Muscle layer of duodenum (tissue), 2 donors: ENCODE results near the gene ARID1B.

Experiments used
- H3K27ac ChIP-seq: one replicate; pipeline ENCODE4 v1.7.0; 2013; ENCODE audit warnings: mild to moderate bottlenecking, low read length
- H3K27me3 ChIP-seq: one replicate; pipeline ENCODE4 v1.7.0; 2013; ENCODE audit warnings: low read depth, mild to moderate bottlenecking, control low read depth, low read length
- H3K36me3 ChIP-seq, 2 donors: one replicate each; pipeline ENCODE4 v1.7.0; 2013; ENCODE audit warnings: low read length in 2 of 2, control low read depth in 1 of 2, mild to moderate bottlenecking in 1 of 2; ENCODE audit not compliant: insufficient read depth in 2 of 2, control insufficient read depth in 1 of 2
- H3K4me1 ChIP-seq, 2 donors: one replicate each; pipeline ENCODE4 v1.7.0; 2013; ENCODE audit warnings: low read length in 2 of 2, mild to moderate bottlenecking in 2 of 2, control low read depth in 1 of 2, moderate library complexity in 1 of 2; ENCODE audit not compliant: insufficient read depth in 2 of 2, control insufficient read depth in 1 of 2
- H3K4me3 ChIP-seq, 2 donors: one replicate each; pipeline ENCODE4 v1.7.0; 2013; ENCODE audit warnings: low read length in 2 of 2, low read depth in 1 of 2, mild to moderate bottlenecking in 1 of 2
- H3K9me3 ChIP-seq, 2 donors: one replicate each; pipeline ENCODE4 v1.7.0; 2013; ENCODE audit warnings: low read length in 2 of 2, control low read depth in 1 of 2, mild to moderate bottlenecking in 1 of 2; ENCODE audit not compliant: control insufficient read depth in 1 of 2
- donor health status: healthy.

The ARID1B gene

GRCh38 chr6:156776840-156777576 is at the start of gene ARID1B:
ARID1B (plus strand) TSS chr6:156777378; CDS start chr6:156777681, 303 bp downstream.
- H3K27me3 ChIP-seq = no peaks in the 10 kb centered on the region
- H3K9me3 ChIP-seq = no peaks in the 10 kb centered on the region
- H3K36me3 ChIP-seq = peaks cover 0 to 7% of the 10 kb centered on the region in 2 donors
- peak within 1 kb of the TSS; percentile 99 for H3K27ac ChIP-seq
- peak within 1 kb of the TSS; percentile 82 to 90 for H3K4me3 ChIP-seq
- peaks cover 12 to 14% of the 10 kb centered on the region in 2 donors for H3K4me1 ChIP-seq

- Histone ChIP-seq H3K9me3 (no peaks in the 10 kb centered on the region), H3K4me3 (no peak overlapping the region), H3K27ac (no peak overlapping the region), H3K27me3 (no peaks in the 10 kb centered on the region), H3K36me3 (no peaks in the 10 kb centered on the region), H3K4me1 (no peaks in the 10 kb centered on the region)
Observed at GRCh38 chr6:156727715-156728385, 49.3 kb upstream of the ARID1B start.

DNA sequence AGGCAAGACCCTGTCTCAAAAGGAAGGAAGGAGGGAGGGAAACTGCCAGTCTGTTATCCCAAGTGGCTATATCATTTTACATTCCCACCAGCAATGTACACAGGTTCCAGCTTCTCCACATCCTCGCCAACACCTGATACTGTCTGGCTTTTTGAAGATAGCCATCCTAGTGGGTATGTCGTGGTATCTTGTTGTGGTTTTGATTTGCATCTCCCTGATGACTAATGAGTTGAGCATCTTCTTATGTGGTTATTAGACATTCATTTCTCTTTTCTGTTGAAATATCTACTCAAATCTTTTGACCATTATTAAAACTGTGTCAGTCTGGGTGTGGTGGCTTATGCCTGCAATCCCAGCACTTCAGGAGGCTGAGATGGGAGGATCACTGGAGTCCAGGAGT is 47.9 kb upstream of the ARID1B start:
- H3K36me3 ChIP-seq = no peaks in the 10 kb centered on the region
- H3K27me3 ChIP-seq = no peaks in the 10 kb centered on the region
- H3K9me3 ChIP-seq = no peaks in the 10 kb centered on the region
- no peaks in the 10 kb centered on the region for H3K4me1 ChIP-seq
- no peak overlapping the region for H3K27ac ChIP-seq
- no peak overlapping the region for H3K4me3 ChIP-seq

DNA sequence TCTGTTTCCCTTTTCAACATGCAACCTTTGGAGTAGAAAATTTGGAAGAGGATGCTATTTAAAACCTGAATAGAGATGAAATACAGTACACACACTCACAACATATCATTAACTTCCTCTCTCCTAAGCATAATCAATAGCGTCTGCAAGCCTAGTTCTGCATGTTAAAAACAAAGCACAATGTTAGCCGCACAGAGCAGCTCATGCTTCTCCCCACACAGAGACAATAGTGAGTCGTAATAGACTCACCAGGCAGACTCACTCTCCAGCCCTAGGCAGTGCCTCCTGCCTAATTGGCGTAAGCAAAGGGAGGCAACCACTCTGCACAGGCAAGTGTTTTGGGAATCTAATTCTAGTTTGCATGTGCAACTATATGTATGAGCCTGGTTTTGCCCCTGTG is 45.8 kb upstream of the ARID1B start:
- Histone ChIP-seq H3K4me3 (no peak overlapping the region), H3K36me3 (no peaks in the 10 kb centered on the region), H3K4me1 (no peaks in the 10 kb centered on the region), H3K27me3 (no peaks in the 10 kb centered on the region), H3K27ac (no peak overlapping the region), H3K9me3 (no peaks in the 10 kb centered on the region)

DNA sequence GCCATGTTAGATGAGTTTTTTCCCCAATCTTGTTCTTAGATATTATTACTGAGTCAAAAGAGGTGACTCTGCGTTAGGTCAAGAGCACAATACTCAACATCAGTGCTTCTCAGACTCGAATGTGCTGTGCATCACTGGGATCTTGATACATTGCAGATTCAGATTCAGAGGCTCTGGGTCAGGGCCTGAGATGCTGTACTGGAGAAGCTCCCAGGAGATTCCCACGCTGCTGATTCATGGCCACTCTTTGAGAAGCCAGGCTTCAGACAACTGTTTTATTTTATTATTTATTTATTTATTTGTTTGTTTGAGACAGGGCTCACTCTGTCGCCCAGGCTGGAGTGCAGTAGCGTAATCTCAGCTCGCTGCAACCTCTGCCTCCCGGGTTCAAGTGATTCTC is 41.4 kb upstream of the ARID1B start:
- H3K27me3 ChIP-seq = no peaks in the 10 kb centered on the region
- no peaks in the 10 kb centered on the region for H3K36me3 ChIP-seq
- peaks cover 9% of the 10 kb centered on the region in 2 donors for H3K9me3 ChIP-seq
- H3K4me3 ChIP-seq = no peak overlapping the region
- no peak overlapping the region for H3K27ac ChIP-seq
- no peaks in the 10 kb centered on the region for H3K4me1 ChIP-seq

DNA sequence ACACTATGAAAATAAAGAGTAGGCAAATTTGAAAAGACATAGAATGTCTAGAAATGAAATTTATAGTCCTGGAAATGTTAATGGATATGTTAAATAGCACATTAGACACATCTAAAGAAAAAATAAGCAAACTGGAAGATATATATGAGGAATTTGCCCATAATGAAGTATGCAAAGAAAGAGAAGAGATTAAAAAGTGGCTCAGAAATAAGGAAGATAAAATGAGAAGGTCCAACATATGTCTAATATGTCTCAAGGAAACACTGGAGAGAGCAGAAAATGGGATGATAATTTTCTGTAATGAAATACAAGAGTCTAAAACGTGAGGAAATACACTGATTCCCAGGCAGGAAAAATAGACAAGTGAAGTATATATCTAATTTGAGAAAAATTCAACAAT is 36.6 kb upstream of the ARID1B start:
- peaks cover 10 to 15% of the 10 kb centered on the region in 2 donors for H3K9me3 ChIP-seq
- no peaks in the 10 kb centered on the region for H3K27me3 ChIP-seq
- no peaks in the 10 kb centered on the region for H3K36me3 ChIP-seq
- no peak overlapping the region for H3K4me3 ChIP-seq
- H3K27ac ChIP-seq = no peak overlapping the region
- no peaks in the 10 kb centered on the region for H3K4me1 ChIP-seq

GRCh38 chr6:156741287-156742073 is 35.7 kb upstream of the ARID1B start:
- H3K9me3 ChIP-seq = peaks cover 10 to 15% of the 10 kb centered on the region in 2 donors
- H3K4me3 ChIP-seq = no peak overlapping the region
- H3K27ac ChIP-seq = no peak overlapping the region
- no peaks in the 10 kb centered on the region for H3K27me3 ChIP-seq
- no peaks in the 10 kb centered on the region for H3K36me3 ChIP-seq
- no peaks in the 10 kb centered on the region for H3K4me1 ChIP-seq

GRCh38 chr6:156747715-156748114 is 29.5 kb upstream of the ARID1B start:
- Histone ChIP-seq H3K4me1 (no peaks in the 10 kb centered on the region), H3K27me3 (no peaks in the 10 kb centered on the region), H3K9me3 (no peaks in the 10 kb centered on the region), H3K27ac (no peak overlapping the region), H3K36me3 (no peaks in the 10 kb centered on the region), H3K4me3 (no peak overlapping the region)

GRCh38 chr6:156748504-156748903 is 28.7 kb upstream of the ARID1B start:
- Histone ChIP-seq H3K27ac (no peak overlapping the region), H3K9me3 (no peaks in the 10 kb centered on the region), H3K27me3 (no peaks in the 10 kb centered on the region), H3K4me1 (no peaks in the 10 kb centered on the region), H3K36me3 (no peaks in the 10 kb centered on the region), H3K4me3 (no peak overlapping the region)

GRCh38 chr6:156752666-156753301 is 24.4 kb upstream of the ARID1B start:
- Histone ChIP-seq H3K4me1 (no peaks in the 10 kb centered on the region), H3K27me3 (no peaks in the 10 kb centered on the region), H3K9me3 (no peaks in the 10 kb centered on the region), H3K36me3 (no peaks in the 10 kb centered on the region), H3K4me3 (no peak overlapping the region), H3K27ac (no peak overlapping the region)
